GM12878 (cell line): ENCODE data around the gene GVQW3. TPM values are rescaled to one million over a fixed set of nuclear protein-coding genes. Genes with fewer than 3 reads are reported as not detected.

Experiments
- ATAC-seq: fragments of 200-7000 bp; cut with Tn5 transposase; 3 replicates; pipeline ENCODE4 v1.9.1; 2020; ENCODE audit warnings: mild to moderate bottlenecking, moderate library complexity
- BruUV-seq: library from RNA; stranded (reverse); fragments of 400-500 nt; replicated peaks from 2 replicates; lab custom pipeline; 2021; lab: Mats Ljungman, UMichigan
- CTCF ChIA-PET: fragments of 300-600 bp; sonication (Branson Sonifier 250); formaldehyde crosslinking; extraction: SDS; loops from one replicate; lab custom pipeline; 2021; ENCODE audit warnings: inconsistent platforms; lab: Yijun Ruan, JAX
- POLR2A ChIA-PET: fragments of 350-600 bp; formaldehyde crosslinking; extraction: SDS; loops from one replicate; lab custom pipeline; 2021; ENCODE audit warnings: inconsistent platforms; lab: Charles Lee
- RAD21 ChIA-PET: fragments of 300-600 bp; sonication (Branson Sonifier 250); formaldehyde crosslinking; loops from one replicate; lab custom pipeline; 2023; ENCODE audit warnings: antibody characterized with exemption; ENCODE audit not compliant: unreplicated experiment; lab: Charles Lee
- SMC1A ChIA-PET: fragments of 300-600 bp; sonication (Branson Sonifier 250); formaldehyde crosslinking; loops from one replicate; lab custom pipeline; 2023; ENCODE audit not compliant: unreplicated experiment, uncharacterized antibody; lab: Charles Lee
- DNase-seq: peaks from one replicate; pipeline ENCODE4 v3.0.0-alpha.2; 2011; ENCODE audit warnings: low read depth, low spot score
- FAIRE-seq: peaks from 3 replicates; lab custom pipeline; 2011; peaks lifted over from hg19 to GRCh38; lab: Jason Lieb, UNC
- H2AFZ ChIP-seq: 2 replicates; pipeline ENCODE4 v1.6.0; 2011; ENCODE audit warnings: low read depth, low read length, control low read depth; ENCODE audit not compliant: control insufficient read depth
- H3K27ac ChIP-seq: 2 replicates; pipeline ENCODE4 v1.5.1; 2011; ENCODE audit warnings: control low read depth; ENCODE audit not compliant: control insufficient read depth, insufficient read depth
- H3K27me3 ChIP-seq, 2 experiments: replicated peaks in 1 of 2; 2 replicates each; pipeline versions ENCODE4 v1.6.0 to v1.6.1; 2011; ENCODE audit warnings: low read length in 1 of 2; ENCODE audit not compliant: control insufficient read depth in 2 of 2, insufficient read depth in 2 of 2
- H3K36me3 ChIP-seq, 2 experiments: 2 replicates each; pipeline ENCODE4 v1.5.1; 2011; ENCODE audit warnings: low read length in 1 of 2; ENCODE audit not compliant: control insufficient read depth in 2 of 2, insufficient read depth in 2 of 2
- H3K4me1 ChIP-seq: 2 replicates; pipeline ENCODE4 v1.6.1; 2011; ENCODE audit warnings: mild to moderate bottlenecking, low read length, moderate library complexity, mixed read lengths; ENCODE audit not compliant: control insufficient read depth, insufficient read depth
- H3K4me2 ChIP-seq: 2 replicates; pipeline ENCODE4 v1.6.0; 2011; ENCODE audit warnings: control low read depth; ENCODE audit not compliant: control insufficient read depth, insufficient read depth
- H3K4me3 ChIP-seq: fragments of 200-600 bp; sonication (generic); 2 replicates; pipeline ENCODE4 v1.5.1; 2016
- H3K79me2 ChIP-seq: 2 replicates; pipeline ENCODE4 v1.6.0; 2011; ENCODE audit warnings: low read length; ENCODE audit not compliant: control insufficient read depth, insufficient read depth
- H3K9ac ChIP-seq: 2 replicates; pipeline ENCODE4 v1.8.0; 2011; ENCODE audit warnings: low read length, control low read depth, mixed read lengths; ENCODE audit not compliant: control insufficient read depth, insufficient read depth
- H3K9me3 ChIP-seq: replicated peaks from 3 replicates; pipeline ENCODE4 v1.5.1; 2011; ENCODE audit warnings: mild to moderate bottlenecking, low read length; ENCODE audit not compliant: control insufficient read depth, insufficient read depth
- H4K20me1 ChIP-seq: 2 replicates; pipeline ENCODE4 v1.6.0; 2011; ENCODE audit not compliant: control insufficient read depth, insufficient read depth
- BHLHE40 ChIP-seq, 2 experiments: fragments of 450-650 bp in 1 of 2; IDR thresholded peaks; 2 replicates each; pipeline ENCODE4 v1.6.1; 2011 to 2017; ENCODE audit warnings: low read depth in 2 of 2, borderline replicate concordance in 1 of 2, improper control_type of control experiment in 1 of 2, low read length in 1 of 2, mild to moderate bottlenecking in 1 of 2
- CREM ChIP-seq: IDR thresholded peaks from 2 replicates; pipeline ENCODE4 v1.6.1; 2014; ENCODE audit warnings: antibody characterized with exemption, low read depth
- EGR1 ChIP-seq, 2 experiments: IDR thresholded peaks; 1 replicate in 1 of 2; 2 replicates in 1 of 2; pipeline ENCODE4 v1.6.1; 2011 to 2012; ENCODE audit warnings: low read depth in 2 of 2, low read length in 2 of 2, borderline replicate concordance in 1 of 2, mild to moderate bottlenecking in 1 of 2, moderate library complexity in 1 of 2
- EZH2 ChIP-seq: IDR thresholded peaks from 2 replicates; pipeline ENCODE4 v1.6.1; 2012; ENCODE audit warnings: low read depth, mild to moderate bottlenecking, control low read depth, inconsistent platforms, low read length, borderline replicate concordance; ENCODE audit not compliant: control insufficient read depth
- FOXK2 ChIP-seq: fragments of 450-650 bp; IDR thresholded peaks from 2 replicates; pipeline ENCODE4 v1.6.1; 2017; ENCODE audit warnings: mild to moderate bottlenecking, moderate library complexity
- IKZF2 ChIP-seq, 2 experiments: fragments of 450-650 bp; IDR thresholded peaks; 2 replicates each; pipeline ENCODE4 v1.6.1; 2017; ENCODE audit warnings: mild to moderate bottlenecking in 2 of 2, moderate library complexity in 2 of 2
- IRF4 ChIP-seq: IDR thresholded peaks from 2 replicates; pipeline ENCODE4 v1.6.1; 2011; ENCODE audit warnings: low read depth, low read length
- MEF2B ChIP-seq: fragments of 450-650 bp; IDR thresholded peaks from 2 replicates; pipeline ENCODE4 v1.6.1; 2018; ENCODE audit warnings: mild to moderate bottlenecking, moderate library complexity; ENCODE audit not compliant: partially characterized antibody, poor library complexity, severe bottlenecking
- MXI1 ChIP-seq: fragments of 150-350 bp; IDR thresholded peaks from 2 replicates; pipeline ENCODE4 v1.6.1; 2011; ENCODE audit warnings: low read depth, mild to moderate bottlenecking, inconsistent platforms, low read length, improper control_type of control experiment
- POLR2AphosphoS2 ChIP-seq: IDR thresholded peaks from 2 replicates; pipeline ENCODE4 v1.6.1; 2011; ENCODE audit warnings: low read depth, mild to moderate bottlenecking, low read length, improper control_type of control experiment, moderate library complexity
- RELA ChIP-seq: fragments of 450-650 bp; IDR thresholded peaks from 2 replicates; pipeline ENCODE4 v1.8.0; 2014; ENCODE audit warnings: borderline replicate concordance; ENCODE audit not compliant: partially characterized antibody
- RUNX3 ChIP-seq: IDR thresholded peaks from 2 replicates; pipeline ENCODE4 v1.6.1; 2012; ENCODE audit warnings: low read length, inconsistent platforms
- STAT3 ChIP-seq: IDR thresholded peaks from 2 replicates; pipeline ENCODE4 v1.6.1; 2011; ENCODE audit warnings: low read depth, low read length, improper control_type of control experiment
- YBX1 ChIP-seq: fragments of 450-650 bp; IDR thresholded peaks from 2 replicates; pipeline ENCODE4 v1.6.1; 2016; ENCODE audit warnings: antibody characterized with exemption
- YY1 ChIP-seq: IDR thresholded peaks from 2 replicates; pipeline ENCODE4 v1.6.1; 2011; ENCODE audit warnings: low read depth, mild to moderate bottlenecking, low read length
- ZBTB33 ChIP-seq: fragments of 450-650 bp; IDR thresholded peaks from 2 replicates; pipeline ENCODE4 v1.6.1; 2017; ENCODE audit warnings: mild to moderate bottlenecking
- ZBTB4 ChIP-seq: fragments of 450-650 bp; formaldehyde crosslinking; IDR thresholded peaks from 2 replicates; pipeline ENCODE4 v1.4.0; 2022; ENCODE audit warnings: mild to moderate bottlenecking, moderate library complexity
- ZNF24 ChIP-seq: fragments of 450-650 bp; IDR thresholded peaks from 2 replicates; pipeline ENCODE4 v1.6.1; 2017; ENCODE audit warnings: antibody characterized with exemption, mild to moderate bottlenecking
- WGBS: methylation state at CpG from one replicate; pipeline ENCODE4 v1.1.6; 2016; ENCODE audit warnings: low lambda C conversion rate; ENCODE audit not compliant: insufficient replicate concordance, insufficient coverage; ENCODE audit errors: missing lambda C conversion rate; 5-methylcytosine and 5-hydroxymethylcytosine counted together
- in situ Hi-C: fragments of 300-500 bp; cut with MboI; formaldehyde crosslinking; loops from 9 replicates; pipeline ENCODE4 v1.14.3; 2018; ENCODE audit warnings: mixed read lengths
- intact Hi-C: fragments of 100-400 bp; cut with micrococcal nuclease; formaldehyde crosslinking; loops from one replicate; pipeline ENCODE4 v1.14.2; 2022; ENCODE audit not compliant: unreplicated experiment
- polyA plus RNA-seq, 11 experiments: library from polyadenylated mRNA; depleted of rRNA in 4 of 11; unstranded in 6 of 11; stranded (reverse) in 5 of 11; fragments of >200 nt; fragmentation: Nextera tagmentation in 4 of 11; fragmentation: Illumina TruSeq in 1 of 11; extraction: Ambion mirVana in 4 of 11; extraction: Trizol in 1 of 11; gene quantifications; 1 replicate in 1 of 11; 2 replicates in 10 of 11; pipeline versions ENCODE4 v1.2.1 to v1.2.3, GENCODE V29; 2011 to 2016; ENCODE audit warnings: inconsistent platforms in 2 of 11, missing spikeins in 2 of 11, low read depth in 1 of 11
- total RNA-seq, 4 experiments: library from RNA; depleted of rRNA in 3 of 4; stranded (reverse); fragments of >200 nt in 3 of 4; fragmentation: Illumina TruSeq in 1 of 4; extraction: Trizol in 1 of 4; gene quantifications; 2 replicates each; pipeline versions ENCODE4 v1.2.1 to v1.2.3, GENCODE V29; 2013 to 2021

GVQW3 gene
- total and polyA plus RNA-seq, 10 of the 15 experiments (the other 5 are each of a cell fraction or from before 2014, with no cell fraction given) = 0.13 to 3.3 (median 1.7) TPM

- no peak for TF ChIP-seq ZNF24
Observed at GRCh38 chr11:76388408-76388807, 7.3 kb downstream of the GVQW3 start (continued).

- in situ Hi-C loops = no loop called here
- WGBS = 42% methylated on average over 6 of the region's 6 CpGs
- no peaks in the 10 kb centered on the region for H4K20me1 ChIP-seq
- ChIA-PET RAD21 (no interaction called here), CTCF (interaction anchor here (1.6 kb wide), 1 partner anchor 9 kb away, joined by 7 read pairs; the partner anchor contains the start of genes GVQW3 and THAP12)
- no peak overlapping the region for H3K4me2 ChIP-seq
- no peak overlapping the region for H3K4me3 ChIP-seq
- no peak for DNase-seq
- no peaks in the 10 kb centered on the region for H3K36me3 ChIP-seq
- no peaks in the 10 kb centered on the region for H3K27me3 ChIP-seq
- H3K9me3 ChIP-seq = no peaks in the 10 kb centered on the region
- no TSS peak for BruUV-seq
- no peaks in the 10 kb centered on the region for H3K4me1 ChIP-seq
- H2AFZ ChIP-seq = no peak overlapping the region
- no peak overlapping the region for H3K9ac ChIP-seq
- TF ChIP-seq IKZF2 (IDR thresholded peaks at IDR 0.05) (no peak), ZBTB33 (no peak), MEF2B (no peak), RUNX3 (no peak), FOXK2 (no peak), ZBTB4 (no peak), EGR1 (IDR thresholded peaks at IDR 0.05; ENCODE audit: borderline replicate concordance in 1 of 2, low read depth in 2 of 2, low read length in 2 of 2) (no peak), YBX1 (no peak), CREM (no peak), POLR2AphosphoS2 (no peak), MXI1 (no peak), IRF4 (no peak), STAT3 (no peak), EZH2 (no peak), RELA (no peak), YY1 (no peak), BHLHE40 (IDR thresholded peaks at IDR 0.05; ENCODE audit: borderline replicate concordance in 1 of 2, low read depth in 2 of 2, low read length in 1 of 2) (no peak)
- TF ChIP-seq, all 136 proteins: peak for 0
- SMC1A ChIA-PET = no interaction called here
- no peak for FAIRE-seq
- Histone ChIP-seq H3K79me2 (no peaks in the 10 kb centered on the region), H3K27ac (no peak overlapping the region)
- intact Hi-C loops = no loop called here
- ATAC-seq = no peak
- POLR2A ChIA-PET = no interaction called here
Observed at GRCh38 chr11:76391021-76391420, 9.9 kb downstream of the GVQW3 start.
